NCI-H526 treated with DMSO at 0.1 percent for 48 hours (cell line): ENCODE measurements around the gene USP36.
A peak's percentile ranks its signal among the peaks of the same experiment; 100 is the strongest.
"Not testable (repeated sequence)": the region's sequence is repeated elsewhere in the genome, so short reads cannot be mapped to it uniquely, and the experiment has no call there.

ENCODE experiments used
- DNase-seq: peaks from one replicate; lab custom pipeline; 2025; lab: John Stamatoyannopoulos, UW

USP36 gene

GRCh38 chr17:78840780-78841611 lies at the start of gene USP36:
TSS of gene USP36 (minus strand) at chr17:78840814. CDS start at chr17:78836363, 4,451 bp downstream.
- peak; percentile 97 for DNase-seq

- DNase-seq = not testable (repeated sequence)
Observed at GRCh38 chr17:78890096-78890495, 49.5 kb upstream of the USP36 start.

GRCh38 chr17:78889531-78889930 lies 48.9 kb upstream of the USP36 start:
- no peak for DNase-seq

GRCh38 chr17:78888941-78889518 lies 48.4 kb upstream of the USP36 start:
- no peak for DNase-seq

- DNase-seq = no peak
Observed at GRCh38 chr17:78886954-78887353, 46.3 kb upstream of the USP36 start.

GRCh38 chr17:78885956-78886355 lies 45.3 kb upstream of the USP36 start:
- DNase-seq = no peak

- no peak for DNase-seq
Observed at GRCh38 chr17:78884876-78885667, 44.5 kb upstream of the USP36 start.

GRCh38 chr17:78884148-78884825 lies 43.7 kb upstream of the USP36 start:
- DNase-seq = no peak

GRCh38 chr17:78883533-78884131 lies 43.0 kb upstream of the USP36 start:
- no peak for DNase-seq

- no peak for DNase-seq
Observed at GRCh38 chr17:78883089-78883532, 42.5 kb upstream of the USP36 start.

- DNase-seq = no peak
Observed at GRCh38 chr17:78882540-78883088, 42.0 kb upstream of the USP36 start.

- DNase-seq = no peak
Observed at GRCh38 chr17:78879635-78880186, 39.1 kb upstream of the USP36 start.

GRCh38 chr17:78878871-78879527 lies 38.4 kb upstream of the USP36 start:
- no peak for DNase-seq

GRCh38 chr17:78878261-78878660 lies 37.6 kb upstream of the USP36 start:
- DNase-seq = no peak

GRCh38 chr17:78876954-78877517 lies 36.4 kb upstream of the USP36 start:
- DNase-seq = not testable (repeated sequence)

- no peak for DNase-seq
Observed at GRCh38 chr17:78876094-78876597, 35.5 kb upstream of the USP36 start.

- DNase-seq = no peak
Observed at GRCh38 chr17:78875363-78876093, 34.9 kb upstream of the USP36 start.

GRCh38 chr17:78873519-78874340 lies 33.1 kb upstream of the USP36 start:
- no peak for DNase-seq
